HG02943 (cell line): ENCODE data around the gene FOXD1.
"Not testable (repeated sequence)": the region's sequence is repeated elsewhere in the genome, so short reads cannot be mapped to it uniquely, and the experiment has no call there.

Experiments
- ATAC-seq: cut with Tn5 transposase; IDR thresholded peaks from one replicate; pipeline ENCODE4 v1.9.1; 2021; ENCODE audit warnings: mild to moderate bottlenecking, low read depth, moderate library complexity; ENCODE audit not compliant: unreplicated experiment

The FOXD1 gene

GRCh38 chr5:73464016-73464745, 15.6 kb upstream of the FOXD1 start:
- ATAC-seq: no peak

DNA sequence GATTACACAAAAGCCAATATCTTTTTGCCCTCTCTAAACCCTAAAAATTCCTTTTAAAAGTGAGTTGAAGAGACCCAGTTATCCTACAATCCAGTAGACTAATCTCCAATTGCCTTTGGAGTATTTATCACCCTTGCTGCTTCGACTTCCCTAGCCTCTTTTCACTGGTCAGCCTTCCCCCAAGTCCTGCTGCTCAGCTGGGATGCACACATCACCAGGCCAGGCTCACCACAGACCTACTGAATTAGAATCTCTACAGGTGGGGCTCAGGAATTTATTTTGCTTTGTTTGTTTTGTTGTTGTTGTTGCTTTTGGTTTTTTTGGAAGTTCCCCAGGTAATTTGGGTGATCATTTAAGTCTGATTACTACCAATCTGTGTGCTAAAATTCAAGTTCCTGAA, 11.6 kb upstream of the FOXD1 start:
- no peak for ATAC-seq

DNA sequence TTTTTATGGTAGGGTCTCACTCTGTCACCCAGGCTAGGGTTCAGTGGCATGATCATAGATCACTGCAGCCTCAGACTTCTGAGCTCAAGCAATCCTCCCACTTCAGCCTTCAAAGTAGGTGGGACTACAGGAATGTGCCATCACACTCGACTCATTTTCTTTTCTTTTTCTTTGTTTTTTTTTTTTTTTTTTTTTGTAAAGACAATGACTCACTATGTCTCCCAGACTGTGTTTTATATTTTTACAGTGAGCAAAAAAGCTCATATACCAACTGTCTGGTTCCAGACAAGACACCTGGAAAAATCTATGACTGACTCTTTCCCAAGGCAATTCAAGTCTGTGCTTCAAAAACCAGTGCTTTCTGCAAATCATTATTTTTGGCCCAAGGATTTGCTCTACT, 10.8 kb upstream of the FOXD1 start:
- no peak for ATAC-seq

GRCh38 chr5:73456462-73456861, 7.9 kb upstream of the FOXD1 start:
- not testable (repeated sequence) for ATAC-seq

DNA sequence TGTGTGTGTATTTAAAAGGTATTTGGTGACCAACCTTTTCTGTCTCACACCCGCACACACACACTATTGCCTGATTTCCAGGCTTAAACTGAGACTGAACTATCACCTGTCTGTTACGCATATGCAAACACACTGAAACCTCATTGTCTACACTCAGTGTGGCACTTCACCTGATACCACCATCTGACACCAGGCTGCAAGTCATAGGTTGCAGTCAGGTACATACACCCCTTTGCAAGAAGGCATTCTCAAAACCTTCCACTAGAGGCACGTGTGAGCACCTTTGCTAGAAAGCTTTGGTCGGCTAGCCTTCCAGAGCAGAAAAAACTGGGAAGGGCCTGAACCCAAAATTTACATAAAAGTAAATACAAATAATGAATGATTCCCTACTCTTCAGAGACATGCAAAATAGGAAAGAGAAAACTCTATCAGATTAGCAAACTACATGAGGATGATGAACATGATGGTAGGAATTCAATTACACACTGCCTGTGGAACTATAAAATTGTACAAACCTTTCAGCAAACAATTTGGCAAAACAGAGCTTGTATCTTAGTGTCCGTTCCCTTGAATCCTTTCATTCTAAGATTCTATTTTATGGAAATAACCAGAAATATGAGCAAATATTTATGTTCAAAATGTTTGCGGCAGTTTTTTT, 5.9 kb upstream of the FOXD1 start:
- no peak for ATAC-seq

- ATAC-seq: no peak
Observed at GRCh38 chr5:73452215-73452614, 3.6 kb upstream of the FOXD1 start.

DNA sequence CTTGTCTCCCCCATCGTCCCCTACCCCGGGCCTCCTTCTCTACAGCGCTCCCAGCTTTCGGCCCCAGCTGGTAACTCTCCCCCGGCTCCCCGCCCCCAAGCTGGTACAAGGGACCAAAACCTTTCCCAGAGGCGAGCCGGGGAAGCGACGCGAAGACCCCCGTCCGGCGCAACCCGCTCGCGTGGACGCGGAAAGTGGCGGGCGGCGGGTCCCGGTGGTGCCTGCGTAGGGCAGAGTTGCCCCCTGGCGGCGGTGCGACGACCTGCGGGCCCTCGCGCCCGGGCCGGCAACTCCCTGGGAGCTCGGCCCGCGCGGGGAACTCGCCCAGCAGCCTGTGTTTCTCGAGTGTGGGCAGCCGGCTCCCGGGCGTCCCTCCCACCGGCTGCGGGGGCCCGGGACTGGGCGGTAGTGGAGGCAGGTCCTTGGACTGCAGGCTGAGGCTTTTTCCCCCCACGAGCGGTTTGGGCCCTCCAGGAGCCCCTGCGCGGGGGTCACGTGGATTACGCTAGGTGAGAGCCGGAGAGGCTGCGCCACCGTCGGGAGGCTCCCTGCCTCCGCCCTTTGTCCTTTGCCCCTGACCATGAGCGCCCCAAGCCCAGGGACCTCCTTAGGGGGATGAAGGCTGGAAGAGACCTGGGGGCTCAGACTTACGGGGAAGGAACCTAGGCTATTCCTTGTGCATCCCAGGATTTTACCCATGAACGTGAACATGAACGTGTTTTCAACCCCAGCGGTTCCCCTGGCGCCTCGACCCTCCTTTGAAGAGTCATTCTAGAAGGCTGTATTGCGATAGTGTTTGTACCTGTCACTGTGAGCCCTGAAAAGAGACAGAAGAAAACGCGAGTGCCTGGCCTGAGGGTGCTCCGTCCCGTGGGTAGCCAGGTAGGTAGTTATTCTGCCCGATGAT, 2.9 kb upstream of the FOXD1 start:
- no peak for ATAC-seq

GRCh38 chr5:73450672-73451223, 2.2 kb upstream of the FOXD1 start:
- ATAC-seq: no peak

- ATAC-seq: no peak
Observed at GRCh38 chr5:73450137-73450536, 1.6 kb upstream of the FOXD1 start.

DNA sequence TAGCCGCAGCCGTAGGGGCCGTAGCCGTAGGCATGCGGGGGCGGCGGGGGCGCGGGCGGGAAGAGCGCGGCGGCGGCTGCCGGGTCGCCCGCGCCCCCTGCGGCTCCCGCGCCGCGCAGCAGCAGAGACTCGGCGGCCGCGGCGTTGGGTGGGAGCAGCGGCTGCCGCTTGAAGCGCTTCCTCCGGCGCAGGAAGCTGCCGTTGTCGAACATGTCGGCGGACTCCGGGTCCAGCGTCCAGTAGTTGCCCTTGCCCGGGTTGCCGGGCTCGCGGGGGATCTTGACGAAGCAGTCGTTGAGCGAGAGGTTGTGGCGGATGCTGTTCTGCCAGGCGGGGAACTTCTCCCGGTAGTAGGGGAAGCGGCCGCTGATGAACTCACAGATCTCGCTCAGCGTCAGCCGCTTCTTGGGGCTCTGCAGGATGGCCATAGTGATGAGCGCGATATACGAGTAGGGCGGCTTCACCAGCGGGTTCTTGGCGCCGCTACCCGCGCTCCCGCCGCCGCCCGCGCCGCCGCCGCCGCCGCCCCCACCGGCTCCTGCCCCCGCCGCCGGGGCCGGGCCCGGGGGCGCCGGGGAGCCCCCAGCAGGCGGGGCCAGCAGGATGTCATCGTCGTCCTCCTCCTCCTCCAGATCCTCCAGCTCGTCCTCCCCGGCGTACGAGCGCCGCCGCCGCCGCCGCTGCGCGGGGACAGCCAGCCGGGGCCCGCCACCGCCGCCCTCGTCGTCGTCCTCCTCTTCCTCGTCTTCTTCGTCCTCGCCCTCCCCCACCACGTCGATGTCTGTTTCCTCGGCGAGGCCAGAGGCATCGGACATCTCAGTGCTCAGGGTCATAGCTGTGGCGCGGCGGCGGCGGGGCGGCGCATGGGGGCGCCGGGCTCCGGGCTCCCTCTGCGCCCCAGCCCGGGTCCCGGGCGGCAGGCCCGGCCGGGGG, 781 bp downstream of the FOXD1 start:
- ATAC-seq: no peak

DNA sequence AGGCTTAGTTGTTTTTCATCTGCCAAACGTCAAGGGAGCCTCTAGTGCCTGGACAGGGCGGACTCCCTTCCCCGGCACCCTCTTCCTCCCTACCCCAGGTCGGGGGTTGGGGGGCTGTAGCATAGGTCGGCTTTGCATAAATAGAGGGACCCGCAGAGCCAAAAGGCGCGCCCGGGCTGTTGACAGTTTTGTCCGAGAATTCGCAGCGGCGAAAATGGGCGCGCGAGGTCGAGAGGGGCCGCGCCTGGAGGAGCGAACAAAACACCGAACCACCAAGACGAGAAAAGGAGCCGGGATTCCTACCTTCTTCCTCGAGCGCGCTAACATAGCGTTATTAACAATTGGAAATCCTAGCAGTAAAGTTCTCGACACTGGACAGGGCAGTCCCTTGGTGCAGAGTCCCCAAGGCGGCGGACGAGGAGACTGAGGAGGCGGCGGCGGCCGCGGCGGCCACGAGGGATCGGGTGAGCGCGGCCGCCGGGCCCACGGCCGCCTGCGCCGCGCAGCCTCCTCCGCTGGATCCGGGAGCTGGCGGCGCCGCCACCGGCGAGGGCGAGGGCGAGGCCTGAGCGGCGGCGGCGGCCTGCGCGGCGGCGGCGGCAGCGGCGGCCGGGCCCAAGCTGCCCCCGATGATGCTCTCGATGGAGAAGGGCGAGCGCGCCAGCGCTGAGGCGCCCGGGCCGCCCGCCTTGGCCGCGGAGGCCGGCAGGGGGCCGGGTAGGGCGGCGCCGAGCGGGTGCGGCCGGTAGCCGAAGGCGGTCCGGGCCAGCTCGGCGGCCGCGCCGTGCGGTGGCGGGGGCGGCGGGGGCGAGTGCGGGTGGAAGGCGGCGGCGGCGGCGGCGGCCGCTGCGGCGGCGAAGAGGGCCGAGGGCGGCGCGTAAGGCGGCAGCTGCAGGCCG, 1.7 kb downstream of the FOXD1 start:
- ATAC-seq: no peak

GRCh38 chr5:73445665-73446630, 2.6 kb downstream of the FOXD1 start:
- ATAC-seq: no peak

DNA sequence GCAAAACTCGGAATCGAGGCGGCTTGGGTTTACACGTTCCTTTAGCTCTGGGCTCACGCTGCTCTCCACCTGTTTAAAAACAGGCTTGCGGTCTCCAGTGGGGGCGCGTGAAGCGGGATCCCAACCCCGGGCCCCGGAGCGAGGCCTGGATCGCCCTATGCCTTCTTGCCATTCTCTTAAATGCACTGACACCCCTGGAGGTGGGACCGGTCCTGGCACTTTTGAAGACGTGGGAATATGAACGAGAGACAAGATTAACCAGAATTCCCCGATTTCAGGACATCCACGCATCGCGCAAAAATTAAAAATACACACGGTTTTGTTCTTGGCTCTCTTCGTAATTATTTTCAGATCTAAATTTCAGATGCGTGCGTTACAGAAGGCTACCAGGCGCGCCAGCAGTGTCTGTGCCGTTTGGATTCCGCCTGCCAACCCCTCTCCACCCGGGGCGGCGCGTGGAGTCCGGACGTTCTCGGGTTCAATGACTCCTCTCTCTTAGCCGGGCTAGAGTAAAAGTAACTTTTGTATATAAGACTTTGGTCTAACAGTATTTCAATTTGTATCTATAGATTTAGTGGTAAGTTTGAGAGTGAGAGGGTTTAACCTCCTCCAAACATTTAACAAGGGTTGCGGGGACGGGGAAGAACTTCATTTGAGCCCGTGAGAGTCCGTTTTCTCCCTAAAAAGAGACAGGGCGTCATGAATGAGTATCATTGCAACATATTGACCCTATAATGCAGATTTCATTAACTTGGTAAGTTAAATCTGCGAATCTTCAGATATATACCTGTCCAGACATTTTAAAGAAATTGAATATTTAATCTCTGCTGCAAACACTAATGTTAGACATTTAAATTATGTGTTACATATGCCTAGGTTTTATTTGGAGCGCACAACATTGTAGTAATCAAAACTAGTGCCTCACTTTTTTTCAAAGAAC, 3.8 kb downstream of the FOXD1 start:
- ATAC-seq: no peak

DNA sequence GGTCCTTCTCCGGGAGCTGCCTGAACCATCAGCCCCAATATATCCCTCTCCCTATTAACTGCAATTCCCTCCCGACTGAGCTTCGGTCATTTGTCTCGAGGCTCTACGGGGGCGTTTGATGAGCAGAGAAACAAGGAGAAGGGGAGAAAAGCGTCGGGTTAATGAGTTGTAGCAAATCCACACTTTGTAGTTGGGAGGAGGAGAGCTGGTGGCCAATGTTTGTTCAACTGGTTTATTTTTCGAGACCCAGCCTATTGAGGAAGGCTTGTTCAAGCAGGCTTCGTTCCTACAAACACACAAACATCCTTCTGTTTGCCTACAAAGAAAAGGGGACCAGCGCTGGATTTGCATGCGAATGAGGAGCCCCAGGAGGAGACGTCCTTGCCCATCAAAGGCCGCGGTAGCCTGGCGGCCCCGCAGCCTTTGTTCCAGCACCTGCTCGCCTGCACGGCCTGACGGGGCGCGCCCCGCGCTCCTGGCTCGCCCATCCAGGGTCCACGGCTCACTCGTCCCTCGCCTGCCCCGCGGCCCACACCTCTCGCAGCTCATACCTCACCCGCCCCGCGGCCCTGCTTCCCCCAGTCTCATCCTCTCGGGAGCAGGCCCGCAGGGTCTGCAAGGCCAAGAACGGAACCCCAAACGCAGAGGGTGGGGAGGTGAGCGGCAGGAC, 4.6 kb downstream of the FOXD1 start:
- ATAC-seq: no peak

DNA sequence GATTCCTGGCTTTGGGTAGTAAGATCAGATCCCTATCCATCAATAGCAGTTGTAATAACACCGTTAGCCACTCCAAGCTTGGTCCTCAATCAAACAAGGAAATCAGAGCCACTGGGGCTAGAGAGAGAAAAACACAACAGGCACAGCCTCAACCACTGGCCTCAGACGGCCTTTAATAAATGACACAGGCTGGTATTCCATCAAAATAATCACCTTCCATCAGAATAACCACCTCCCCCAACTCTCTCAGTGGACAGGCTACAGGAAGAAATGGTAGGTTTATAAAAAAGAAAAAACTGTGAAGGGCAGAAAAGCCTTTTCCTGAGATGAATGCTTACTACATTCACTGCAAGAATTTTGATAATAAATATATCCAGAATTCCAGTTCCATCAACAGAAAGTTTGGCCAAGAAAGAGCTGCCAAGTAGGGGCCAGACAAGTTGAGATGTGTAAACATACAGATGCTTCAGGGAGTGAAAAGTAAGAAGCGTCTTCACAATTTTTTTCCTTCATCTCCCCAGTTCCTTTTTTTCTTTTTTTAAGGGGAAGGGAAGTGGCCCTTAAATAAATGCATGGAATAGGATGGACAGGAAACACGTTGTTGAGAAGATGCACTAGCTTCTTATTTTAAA, 5.5 kb downstream of the FOXD1 start:
- no peak for ATAC-seq
